Activated effector memory CD4-positive, alpha-beta T cell treated with anti-CD3 and anti-CD28 coated beads, Interleukin-2, amount 50 U/mL, for 16 hours (primary cell): ENCODE data around the gene WBP4.

Experiments
- DNase-seq: peaks from one replicate; pipeline ENCODE4 v3.0.0-alpha.2; 2020

WBP4 gene

GRCh38 chr13:41049480-41050440 lies 11.5 kb upstream of the WBP4 start:
- no peak for DNase-seq

- DNase-seq, result no peak
Measured at GRCh38 chr13:41052441-41052840, 8.9 kb upstream of the WBP4 start.

- DNase-seq, result no peak
Measured at GRCh38 chr13:41053384-41053826, 7.9 kb upstream of the WBP4 start.

GRCh38 chr13:41054212-41054877 lies 7.0 kb upstream of the WBP4 start:
- no peak for DNase-seq

- DNase-seq, result no peak
Measured at GRCh38 chr13:41054919-41055619, 6.2 kb upstream of the WBP4 start.

GRCh38 chr13:41056194-41056593 lies 5.1 kb upstream of the WBP4 start:
- DNase-seq, result no peak

- DNase-seq, result no peak
Measured at GRCh38 chr13:41056826-41057711, 4.2 kb upstream of the WBP4 start.

- no peak for DNase-seq
Measured at GRCh38 chr13:41058295-41059070, 2.8 kb upstream of the WBP4 start.

GRCh38 chr13:41059456-41060081 lies 1.7 kb upstream of the WBP4 start:
- no peak for DNase-seq

- peak; percentile 91 for DNase-seq
Measured at GRCh38 chr13:41060082-41060723, 1.1 kb upstream of the WBP4 start.

GRCh38 chr13:41060724-41061074 lies 610 bp upstream of the WBP4 start:
- peak; percentile 96 for DNase-seq

GRCh38 chr13:41061914-41062837 lies 867 bp downstream of the WBP4 start:
- DNase-seq, result no peak

- DNase-seq, result no peak
Measured at GRCh38 chr13:41064493-41064892, 3.2 kb downstream of the WBP4 start.

GRCh38 chr13:41065078-41065477 lies 3.8 kb downstream of the WBP4 start:
- no peak for DNase-seq

- no peak for DNase-seq
Measured at GRCh38 chr13:41074523-41074922, 13.2 kb downstream of the WBP4 start.

GRCh38 chr13:41075034-41075433 lies 13.7 kb downstream of the WBP4 start:
- no peak for DNase-seq

- DNase-seq, result no peak
Measured at GRCh38 chr13:41075485-41075884, 14.2 kb downstream of the WBP4 start.

GRCh38 chr13:41077475-41077874 lies 16.2 kb downstream of the WBP4 start:
- no peak for DNase-seq

- DNase-seq, result no peak
Measured at GRCh38 chr13:41079725-41080124, 18.4 kb downstream of the WBP4 start.
